HG02642 (cell line): ENCODE measurements around the gene MYOF.
"Not testable (repeated sequence)": the region's sequence is repeated elsewhere in the genome, so short reads cannot be mapped to it uniquely, and the experiment has no call there.

Source experiments
- ATAC-seq: cut with Tn5 transposase; IDR thresholded peaks from one replicate; pipeline ENCODE4 v1.9.1; 2021; ENCODE audit warnings: mild to moderate bottlenecking; ENCODE audit not compliant: unreplicated experiment, poor library complexity

The MYOF gene

DNA sequence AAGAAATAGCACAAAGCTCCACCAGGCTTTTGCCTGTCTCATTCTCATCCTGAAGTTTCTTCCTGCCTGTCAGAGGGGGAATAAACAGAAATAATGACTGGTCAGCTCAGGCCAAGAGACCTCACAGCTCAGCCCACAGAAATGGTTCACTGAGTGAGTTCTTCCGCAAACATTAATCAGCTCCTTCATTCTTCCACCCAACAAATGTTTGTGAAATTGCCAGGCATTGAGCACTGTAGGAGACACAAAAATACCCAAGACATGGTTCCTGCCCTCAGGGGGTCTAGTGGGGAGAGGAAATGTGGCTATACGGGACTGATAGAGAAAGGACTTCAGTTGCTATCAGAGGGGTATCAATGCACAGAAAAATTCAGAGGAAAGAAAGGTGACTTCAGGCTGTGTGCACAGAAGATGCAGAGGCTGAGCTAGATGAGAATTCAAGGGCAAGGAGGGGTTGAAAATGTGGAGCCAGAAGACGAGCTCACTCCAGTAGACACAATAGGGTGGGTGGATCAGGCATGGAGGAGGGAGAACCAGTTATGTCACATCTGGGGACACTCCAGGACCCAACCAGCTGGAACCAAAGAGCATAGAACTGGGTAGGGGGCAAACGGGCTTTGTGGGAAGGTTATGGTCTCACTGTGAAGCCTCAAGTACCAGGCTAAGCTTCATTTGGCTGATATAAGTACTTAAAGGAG is 20.9 kb downstream of the MYOF start:
- no peak for ATAC-seq

GRCh38 chr10:93459466-93459865 is 22.7 kb downstream of the MYOF start:
- no peak for ATAC-seq

GRCh38 chr10:93458821-93459257 is 23.3 kb downstream of the MYOF start:
- no peak for ATAC-seq

DNA sequence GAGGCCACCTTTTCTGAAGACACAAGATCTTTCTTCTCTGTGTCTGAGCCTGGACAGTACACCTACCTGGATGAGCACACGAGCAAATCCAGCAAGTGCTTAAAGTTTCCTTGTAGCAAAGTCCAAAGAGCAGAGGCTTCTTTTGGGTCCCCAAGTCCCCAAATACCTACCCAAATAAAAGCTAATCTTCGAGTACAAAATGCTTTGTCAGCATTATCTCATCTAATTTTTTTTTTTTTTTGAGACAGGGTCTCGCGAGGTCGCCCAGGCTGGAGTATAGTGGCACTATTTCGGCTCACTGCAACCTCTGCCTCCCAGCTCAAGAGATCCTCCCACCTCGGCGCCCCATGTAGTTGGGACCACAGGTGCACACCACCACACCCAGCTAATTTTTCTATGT is 24.6 kb downstream of the MYOF start:
- ATAC-seq = no peak

- ATAC-seq = no peak
These were observed 25.7 kb downstream of the MYOF start for GRCh38 chr10:93456480-93456879.

DNA sequence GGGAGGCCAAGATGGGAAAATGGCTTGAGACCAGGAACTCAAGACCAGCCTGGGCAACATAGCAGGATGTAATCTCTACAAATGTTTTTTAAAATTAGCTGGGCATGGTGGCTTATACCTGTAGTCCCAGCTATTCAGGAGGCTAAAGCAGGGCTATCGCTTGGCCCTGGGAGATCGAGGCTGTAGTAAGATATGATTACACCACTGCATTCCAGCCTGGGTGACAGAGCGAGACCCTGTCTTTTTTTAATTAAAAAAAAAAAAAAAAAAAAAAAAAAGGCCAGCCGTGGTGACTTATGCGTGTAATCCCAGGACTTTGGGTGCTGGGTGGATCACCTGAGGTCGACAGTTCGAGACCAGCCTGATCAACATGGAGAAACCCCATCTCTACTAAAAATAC is 27.4 kb downstream of the MYOF start:
- no peak for ATAC-seq

GRCh38 chr10:93454146-93454545 is 28.0 kb downstream of the MYOF start:
- ATAC-seq = no peak

- no peak for ATAC-seq
These were observed 30.0 kb downstream of the MYOF start for GRCh38 chr10:93452143-93452542.

- ATAC-seq = no peak
These were observed 30.7 kb downstream of the MYOF start for GRCh38 chr10:93451244-93451947.

- no peak for ATAC-seq
These were observed 34.2 kb downstream of the MYOF start for GRCh38 chr10:93447970-93448369.

- ATAC-seq = no peak
These were observed 35.1 kb downstream of the MYOF start for GRCh38 chr10:93447019-93447418.

GRCh38 chr10:93445978-93446720 is 36.0 kb downstream of the MYOF start:
- ATAC-seq = no peak

DNA sequence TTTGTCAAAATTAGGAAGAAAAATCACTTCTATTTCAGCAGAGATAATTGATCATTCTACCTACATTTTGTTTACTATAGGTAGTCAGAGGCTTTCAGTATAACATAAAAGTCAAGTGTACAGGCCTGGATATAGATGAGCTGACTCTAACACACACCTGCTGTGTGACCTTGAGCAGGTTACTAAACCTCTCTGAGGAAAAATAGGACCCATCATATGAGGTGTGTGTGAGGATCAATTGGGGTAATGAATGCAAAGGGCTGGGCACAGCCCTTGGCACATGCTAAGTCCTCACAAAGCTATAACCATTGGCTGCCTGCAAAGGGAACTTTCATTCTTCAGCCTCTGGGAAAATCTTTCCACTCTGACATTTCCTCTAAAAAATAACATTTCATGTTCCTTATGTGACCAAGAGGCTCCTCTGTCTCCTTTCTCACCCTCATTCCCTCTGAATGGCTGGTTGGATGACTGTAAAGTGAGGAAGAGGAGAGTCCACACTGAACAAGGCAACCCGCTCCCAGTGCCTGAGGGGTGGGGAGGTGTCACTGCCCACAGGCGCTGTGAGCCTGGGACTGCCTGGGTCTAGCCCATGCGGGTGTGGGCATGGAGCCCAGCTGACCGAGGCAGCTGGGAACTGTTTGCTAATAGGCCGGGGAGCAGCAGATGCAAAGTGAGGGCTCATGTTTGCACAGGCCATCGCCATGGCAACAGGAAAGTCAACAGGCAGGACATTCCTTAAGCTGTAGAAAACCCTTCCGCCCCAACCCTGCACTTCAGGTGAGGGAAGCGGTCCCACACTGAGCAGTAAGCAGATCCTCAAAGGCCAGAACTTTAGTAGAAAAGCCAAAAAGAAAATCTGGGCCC is 36.8 kb downstream of the MYOF start:
- ATAC-seq = no peak

DNA sequence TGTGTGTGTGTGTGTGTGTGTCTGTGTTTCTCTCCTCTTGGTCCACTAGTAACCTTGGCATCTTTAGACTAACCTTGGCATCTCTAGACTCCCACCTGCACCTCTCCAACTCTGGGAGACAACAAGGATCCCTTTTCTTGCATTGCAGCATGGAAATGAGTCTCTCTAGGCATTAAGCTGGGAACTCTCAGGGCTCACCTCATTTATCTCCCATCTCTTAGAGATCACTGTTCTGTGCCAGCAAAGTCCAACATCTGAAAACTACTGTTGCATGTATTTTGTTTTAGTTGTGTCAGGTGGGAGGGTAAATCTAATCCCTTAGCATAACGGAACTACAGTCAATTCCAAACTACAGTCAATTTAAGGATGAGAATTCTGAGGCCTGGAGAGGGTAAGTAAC is 38.7 kb downstream of the MYOF start:
- ATAC-seq = no peak

DNA sequence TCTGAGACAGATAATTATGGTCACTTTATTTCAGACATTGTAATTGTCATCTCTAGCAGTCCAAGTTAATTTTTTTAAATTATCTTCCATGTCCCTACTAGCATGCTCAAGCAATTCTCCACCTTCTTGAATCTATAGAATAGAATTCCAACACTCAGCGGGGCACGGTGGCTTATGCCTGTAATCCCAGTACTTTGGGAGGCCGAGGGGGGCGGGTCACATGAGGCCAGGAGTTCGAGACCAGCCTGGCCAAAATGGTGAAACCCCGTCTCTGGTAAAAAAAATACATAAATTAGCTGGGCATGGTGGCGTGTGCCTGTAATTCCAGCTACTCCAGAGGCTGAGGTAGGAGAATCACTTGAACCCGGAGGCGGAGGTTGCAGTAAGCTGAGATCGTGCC is 39.4 kb downstream of the MYOF start:
- ATAC-seq = not testable (repeated sequence)

DNA sequence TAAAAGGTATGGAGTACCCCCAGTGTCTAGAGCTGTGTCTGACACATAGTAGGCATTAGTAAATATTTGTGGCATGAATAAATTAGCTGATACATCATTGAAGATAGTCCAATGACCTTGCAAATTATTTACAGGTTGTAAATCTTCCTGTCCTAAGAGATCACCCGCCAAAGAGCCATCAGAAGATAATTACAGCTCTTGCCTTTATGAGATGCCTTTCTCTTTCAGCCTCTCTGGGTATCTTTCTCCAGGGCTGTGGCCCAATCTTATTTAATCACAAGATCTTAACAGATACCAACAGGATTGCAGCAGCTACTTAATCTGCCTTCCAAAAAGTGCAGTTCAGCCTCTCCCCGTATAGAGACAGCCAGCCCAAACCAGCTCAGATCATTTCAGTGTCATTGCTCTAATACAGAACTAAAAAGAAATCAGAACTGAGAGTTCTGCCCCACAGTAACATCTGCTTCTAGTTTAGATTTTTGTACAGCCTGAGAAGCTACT is 41.5 kb downstream of the MYOF start:
- ATAC-seq = no peak

GRCh38 chr10:93438613-93439253 is 43.4 kb downstream of the MYOF start:
- no peak for ATAC-seq

DNA sequence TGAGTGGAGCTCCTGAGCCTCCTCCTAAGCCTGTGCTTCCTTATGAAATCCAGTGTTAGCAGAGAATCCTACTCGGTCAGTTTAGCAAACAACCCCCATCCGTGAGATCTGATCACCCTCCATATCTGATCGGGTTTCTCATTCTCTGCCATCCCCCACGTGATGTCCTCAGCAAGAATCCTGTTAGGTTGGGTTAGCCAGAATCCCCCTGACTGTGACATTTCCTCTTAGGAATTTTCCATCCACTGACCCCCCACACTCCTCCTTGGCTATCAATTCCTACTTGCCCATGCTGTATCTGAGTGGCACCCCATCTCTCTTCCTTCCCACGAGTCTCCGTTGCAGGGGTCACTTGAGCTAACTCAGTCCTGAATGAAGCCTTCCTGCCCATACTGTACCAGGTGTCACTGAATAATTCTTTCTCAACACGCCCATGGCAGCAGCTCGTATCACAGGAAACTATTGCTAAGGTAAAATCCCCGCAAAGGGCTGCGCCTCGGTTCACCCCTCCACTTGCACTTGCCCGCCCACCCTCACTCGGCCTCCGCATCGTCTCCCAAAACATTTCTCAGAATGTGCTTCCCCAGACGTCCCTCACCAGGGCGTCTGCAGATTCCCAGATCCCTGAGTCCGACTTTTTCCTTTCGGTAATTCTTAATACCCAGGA is 44.1 kb downstream of the MYOF start:
- no peak for ATAC-seq
